Neural cell (in vitro differentiated cells): ENCODE results near the gene REEP1.

Source experiments
- CTCF ChIP-seq: fragments of 450-650 bp; IDR thresholded peaks from 2 replicates; pipeline ENCODE4 v1.5.1; 2014; ENCODE audit warnings: antibody characterized with exemption, mild to moderate bottlenecking, moderate library complexity; ENCODE audit not compliant: poor library complexity, severe bottlenecking
- EZH2 ChIP-seq: fragments of 200-600, 300-800 bp; shearing (Covaris generic), sonication (generic); IDR thresholded peaks from 2 replicates; pipeline ENCODE4 v1.6.1; 2014; ENCODE audit warnings: antibody characterized with exemption, low read length, borderline replicate concordance, mild to moderate bottlenecking; ENCODE audit not compliant: insufficient read depth, poor library complexity, severe bottlenecking
- POLR2AphosphoS5 ChIP-seq: IDR thresholded peaks from 2 replicates; pipeline ENCODE4 v1.6.1; 2012
- SMC3 ChIP-seq: fragments of 450-650 bp; conservative IDR thresholded peaks from 2 replicates; pipeline ENCODE4 v1.6.1; 2014; ENCODE audit warnings: antibody characterized with exemption, mild to moderate bottlenecking, moderate library complexity; ENCODE audit not compliant: poor library complexity

DNA sequence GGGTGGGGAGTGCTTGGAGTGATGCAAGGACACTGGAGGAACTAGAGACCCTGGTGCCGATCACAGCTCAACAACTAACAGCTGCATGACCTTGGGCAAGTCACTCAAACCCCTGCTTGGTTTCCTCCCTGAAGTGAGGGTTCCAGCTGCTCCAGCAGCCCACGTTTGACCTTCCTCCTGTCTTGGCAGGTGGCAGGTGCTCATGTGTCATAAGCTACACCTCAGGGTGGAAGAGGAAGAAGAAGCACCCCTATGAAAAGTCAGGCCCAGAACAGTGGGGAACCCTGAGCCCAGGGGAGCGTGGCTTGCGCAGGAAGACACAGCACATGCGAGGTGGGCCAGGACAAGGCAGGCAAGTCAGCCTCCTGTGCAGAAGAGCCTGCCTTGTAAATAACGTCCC lies 95.8 kb downstream of the REEP1 start:
- no peak for TF ChIP-seq CTCF
- TF ChIP-seq POLR2AphosphoS5: no peak
- TF ChIP-seq SMC3: no peak
- TF ChIP-seq EZH2: no peak
